Fibroblast of peridontal ligament (primary cell): ENCODE data around the gene FECH.
A peak's percentile ranks its signal among the peaks of the same experiment; 100 is the strongest.

Experiments used
- DNase-seq: peaks from one replicate; pipeline ENCODE4 v3.0.0-alpha.2; 2010; ENCODE audit errors: extremely low read depth

FECH gene

GRCh38 chr18:57581301-57581934, 5.1 kb downstream of the FECH start:
- no peak for DNase-seq

GRCh38 chr18:57579934-57580333, 6.6 kb downstream of the FECH start:
- DNase-seq, result no peak

GRCh38 chr18:57576316-57576715, 10.2 kb downstream of the FECH start:
- no peak for DNase-seq

GRCh38 chr18:57575542-57575941, 11.0 kb downstream of the FECH start:
- DNase-seq, result no peak

GRCh38 chr18:57574866-57575265, 11.6 kb downstream of the FECH start:
- DNase-seq, result no peak

GRCh38 chr18:57570162-57570561, 16.3 kb downstream of the FECH start:
- no peak for DNase-seq

- no peak for DNase-seq
Measured at GRCh38 chr18:57569133-57569532, 17.4 kb downstream of the FECH start.

- DNase-seq, result peak; percentile 73
Measured at GRCh38 chr18:57561728-57562423, 24.6 kb downstream of the FECH start.

- DNase-seq, result no peak
Measured at GRCh38 chr18:57561261-57561660, 25.2 kb downstream of the FECH start.

- peak; percentile 63 for DNase-seq
Measured at GRCh38 chr18:57559314-57559713, 27.2 kb downstream of the FECH start.

GRCh38 chr18:57555134-57555533, 31.4 kb downstream of the FECH start:
- DNase-seq, result no peak

- no peak for DNase-seq
Measured at GRCh38 chr18:57550510-57550909, 36.0 kb downstream of the FECH start.

- no peak for DNase-seq
Measured at GRCh38 chr18:57547260-57547659, 39.2 kb downstream of the FECH start.

GRCh38 chr18:57544936-57545660, 41.4 kb downstream of the FECH start:
- DNase-seq, result no peak

- DNase-seq, result no peak
Measured at GRCh38 chr18:57543560-57543959, 42.9 kb downstream of the FECH start.

- peak; percentile 93 for DNase-seq
Measured at GRCh38 chr18:57542812-57543427, 43.6 kb downstream of the FECH start.

- DNase-seq, result peak; percentile 81
Measured at GRCh38 chr18:57542126-57542525, 44.4 kb downstream of the FECH start.

- no peak for DNase-seq
Measured at GRCh38 chr18:57539702-57540101, 46.8 kb downstream of the FECH start.

GRCh38 chr18:57538614-57539013, 47.9 kb downstream of the FECH start:
- DNase-seq, result no peak

- no peak for DNase-seq
Measured at GRCh38 chr18:57534511-57534909, 52.0 kb downstream of the FECH start.

GRCh38 chr18:57533868-57534510, 52.5 kb downstream of the FECH start:
- DNase-seq, result peak; percentile 1
